ENCODE measurements around the gene AK2.
"Not testable (repeated sequence)": the region's sequence is repeated elsewhere in the genome, so short reads cannot be mapped to it uniquely, and the experiment has no call there.

The AK2 gene

DNA sequence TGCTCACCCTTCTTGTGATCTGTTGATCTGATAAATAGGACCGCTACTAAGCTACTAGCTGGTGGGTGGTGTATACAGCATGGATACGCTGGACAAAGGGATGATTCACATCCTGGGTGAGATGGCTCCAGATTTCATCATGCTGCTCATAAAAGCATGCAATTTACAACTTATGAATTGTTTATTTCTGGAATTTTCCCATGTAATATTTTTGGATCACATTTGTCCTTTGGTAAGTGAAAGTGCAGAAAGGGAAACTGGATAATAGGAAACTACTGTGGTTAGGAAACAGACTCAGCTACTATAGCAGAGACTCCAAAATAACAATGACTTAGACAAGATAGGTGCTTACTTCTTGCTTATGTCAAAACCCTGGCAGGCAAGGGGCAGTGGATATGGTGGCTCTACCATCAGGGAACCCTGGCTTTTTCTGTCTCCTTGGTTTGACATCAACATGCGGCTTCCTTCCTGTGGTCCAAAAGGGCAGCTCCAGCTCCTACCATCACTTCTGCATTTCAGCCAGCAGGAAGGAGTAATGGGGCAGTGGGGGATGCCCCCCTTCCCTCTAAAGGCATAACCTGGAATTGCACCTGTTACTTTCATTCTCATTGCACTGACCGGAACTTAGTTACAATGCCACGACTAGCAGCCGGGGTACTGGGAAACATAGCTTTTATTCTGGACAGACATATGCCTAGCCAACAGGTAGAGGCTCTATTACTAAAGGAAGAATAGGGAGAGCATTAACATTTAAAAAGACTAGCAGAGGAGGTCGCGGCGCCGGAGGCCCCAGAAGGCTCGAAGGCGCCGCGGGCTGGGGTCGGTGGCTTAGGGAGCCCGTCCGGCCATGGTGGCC is 13.8 kb upstream of the AK2 start:
- no peak for DNase-seq

- DNase-seq: no peak
These were observed 12.7 kb upstream of the AK2 start for GRCh38 chr1:33049371-33049770.

DNA sequence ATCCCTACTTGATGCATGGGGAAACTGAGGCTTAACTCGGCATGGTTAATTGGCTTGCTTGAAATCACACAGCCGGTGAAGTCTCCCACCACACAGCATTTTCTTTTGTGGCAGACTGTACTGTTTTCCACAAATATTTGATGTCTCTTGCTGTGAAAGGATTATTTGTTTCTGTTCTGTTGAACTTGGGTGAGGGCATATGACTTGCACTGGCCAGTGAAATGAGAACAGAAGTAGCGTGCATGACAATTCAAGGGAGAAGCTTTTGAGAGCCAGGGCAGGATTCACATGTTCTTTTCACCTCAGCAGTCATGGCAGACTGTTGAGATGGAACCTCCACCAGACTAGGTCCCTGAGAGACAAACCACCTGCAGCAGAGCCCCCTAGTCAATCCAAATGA is 11.7 kb upstream of the AK2 start:
- no peak for DNase-seq

DNA sequence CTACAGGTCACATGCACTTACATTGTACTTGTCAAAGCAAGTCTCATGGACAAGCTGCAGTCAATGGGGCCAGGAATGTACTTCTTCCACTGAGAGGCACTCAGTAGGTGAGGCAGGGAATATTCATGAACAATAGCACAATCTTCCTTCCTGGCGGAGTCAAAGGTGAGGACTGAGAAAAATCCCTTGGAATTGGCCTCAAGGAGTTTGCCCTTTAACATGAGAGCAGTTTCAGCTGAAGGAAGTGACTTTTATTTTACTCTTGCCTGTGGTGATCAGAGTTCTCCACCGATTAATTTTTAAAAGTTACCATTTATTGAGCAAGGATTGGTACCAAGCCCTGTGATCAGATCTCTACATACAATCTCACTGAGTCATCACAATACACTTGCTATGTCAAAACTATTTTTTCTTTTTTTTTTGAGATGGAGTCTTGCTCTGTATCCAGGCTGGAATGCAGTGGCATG is 11.2 kb upstream of the AK2 start:
- DNase-seq: no peak

GRCh38 chr1:33047290-33047689 is 10.6 kb upstream of the AK2 start:
- DNase-seq: no peak

GRCh38 chr1:33046234-33046633 is 9.6 kb upstream of the AK2 start:
- DNase-seq: not testable (repeated sequence)

DNA sequence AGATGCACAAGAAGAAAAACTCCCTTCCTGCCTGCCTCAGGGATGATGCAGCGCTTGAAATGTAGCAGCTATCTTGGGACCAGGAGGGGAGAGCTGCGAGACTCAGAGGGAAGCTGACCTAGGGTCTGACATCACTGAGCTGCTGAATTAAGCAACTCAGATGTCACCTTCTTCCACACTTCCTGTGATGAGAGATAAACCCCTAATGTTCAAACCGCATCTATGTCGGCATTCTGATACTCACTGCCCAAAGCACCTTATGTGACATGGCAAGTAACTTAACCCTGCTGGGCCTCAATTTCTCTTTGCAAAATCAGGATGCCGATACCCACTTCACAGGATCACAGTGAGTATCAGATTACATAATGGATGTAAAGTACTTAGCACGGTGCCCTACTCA is 9.1 kb upstream of the AK2 start:
- peak in 2 of 5 experiments; percentile 79 to 88 for DNase-seq

DNA sequence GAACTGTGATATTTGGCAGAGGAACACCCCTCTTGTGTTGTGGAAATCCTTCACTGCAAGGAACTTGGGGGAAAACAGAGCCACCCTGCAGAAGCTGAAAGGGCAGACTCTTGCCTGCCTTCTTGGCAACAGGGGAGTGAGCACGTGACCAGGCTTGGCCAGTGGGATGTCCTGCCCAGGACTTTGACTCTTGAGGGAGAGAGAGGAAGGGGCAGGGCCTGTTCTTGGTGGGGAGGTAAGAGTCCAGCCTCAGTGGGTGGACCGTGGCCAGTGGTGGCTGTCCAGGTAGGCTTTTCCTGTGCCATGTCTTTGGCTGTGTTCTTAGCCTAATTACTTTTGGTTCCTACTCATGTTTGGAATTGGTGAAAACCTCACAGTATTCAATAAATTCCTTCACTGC is 8.6 kb upstream of the AK2 start:
- no peak for DNase-seq

DNA sequence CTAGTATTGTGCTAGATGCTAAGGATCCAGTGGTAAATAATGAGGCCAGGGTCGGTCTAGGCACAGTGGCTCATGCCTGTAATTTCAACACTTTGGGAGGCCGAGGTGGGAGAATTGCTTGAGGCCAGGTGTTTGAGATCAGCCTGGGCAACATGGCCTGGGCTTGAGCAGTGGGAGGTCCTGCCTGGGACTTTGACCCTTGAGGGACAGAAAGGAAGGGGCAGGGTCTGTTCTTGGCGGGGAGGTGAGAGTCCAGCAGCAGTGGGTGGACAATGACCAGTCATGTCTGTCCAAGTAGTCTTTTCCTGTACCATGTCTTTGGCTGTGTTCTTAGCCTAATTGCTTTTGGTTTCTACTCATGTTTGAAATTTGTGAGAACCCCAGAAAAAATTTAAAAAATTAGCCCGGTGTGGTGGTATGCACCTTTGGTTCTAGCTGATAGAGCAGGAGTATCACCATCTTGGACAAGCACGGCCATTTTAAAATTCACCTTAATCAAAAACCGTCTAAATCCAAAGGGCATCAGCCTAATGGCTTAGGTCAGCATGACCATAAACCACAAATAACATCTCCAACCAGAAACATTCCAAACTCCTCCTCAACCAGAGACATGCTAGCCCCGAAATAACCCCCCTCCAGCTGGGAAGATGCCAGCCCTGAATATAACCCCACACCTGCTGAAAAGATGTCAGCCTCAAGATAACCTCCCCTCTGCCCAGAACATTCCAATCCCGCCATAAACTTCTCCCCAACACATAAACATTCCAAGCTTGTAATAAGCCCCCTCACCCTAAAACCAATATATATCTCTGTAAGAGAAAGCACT is 6.8 kb upstream of the AK2 start:
- DNase-seq: no peak

DNA sequence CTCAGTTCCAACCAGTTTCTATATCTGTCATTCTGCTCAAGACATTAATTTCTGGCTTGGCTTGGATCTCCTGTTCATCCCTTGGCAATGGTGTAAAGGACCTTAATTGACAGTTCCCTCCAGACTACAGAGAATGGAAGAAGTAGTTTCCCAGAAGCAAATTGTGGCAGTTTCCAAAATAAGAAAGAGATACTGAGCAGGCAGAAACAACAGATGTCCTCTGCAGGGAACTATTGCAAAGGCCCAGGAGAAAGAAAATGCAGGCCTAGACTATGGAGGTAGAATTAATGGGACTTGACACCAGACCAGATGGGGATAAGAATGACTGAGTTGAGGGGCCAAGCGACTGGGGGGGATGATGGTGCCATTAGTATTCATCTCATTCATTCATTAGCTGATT is 6.1 kb upstream of the AK2 start:
- DNase-seq: no peak

DNA sequence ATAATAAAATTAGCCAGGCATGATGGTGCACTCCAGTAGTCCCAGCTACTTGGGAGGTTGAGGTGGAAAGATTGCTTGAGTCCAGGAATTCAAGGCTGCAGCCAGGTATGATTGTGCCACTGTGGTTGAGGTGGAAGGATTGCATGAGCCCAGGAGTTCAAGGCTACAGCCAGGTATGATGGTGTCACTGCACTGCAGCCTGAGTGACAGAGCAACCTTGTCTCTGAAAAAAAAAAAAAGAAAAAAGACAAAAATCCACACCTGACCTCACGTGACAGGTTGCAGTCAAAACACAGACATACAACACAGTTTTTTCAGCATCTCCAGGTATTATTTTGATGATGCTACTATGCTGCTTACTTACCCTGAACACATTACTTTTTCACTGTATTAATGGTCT is 4.3 kb upstream of the AK2 start:
- no peak for DNase-seq

DNA sequence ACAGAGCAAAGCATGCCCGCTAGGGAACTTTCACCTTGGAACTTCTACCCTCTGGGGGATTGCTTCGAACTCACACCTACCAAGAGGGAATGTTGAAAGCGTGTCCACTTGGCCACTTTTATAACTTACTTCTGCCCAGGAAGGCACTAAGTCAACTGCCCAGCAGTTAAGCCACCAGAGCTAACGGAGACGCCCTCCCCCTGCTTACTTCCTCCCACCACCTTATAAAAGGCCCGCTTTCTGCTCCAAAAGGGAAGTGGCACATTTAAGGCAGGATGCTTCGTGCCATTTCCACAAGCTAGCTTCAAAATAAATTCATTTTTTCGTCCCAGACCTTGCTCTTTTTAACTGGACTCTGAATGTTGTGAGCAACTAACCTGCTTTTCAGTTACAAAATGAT is 3.2 kb upstream of the AK2 start:
- no peak for DNase-seq

- DNase-seq: peak in 1 of 5 experiments; percentile 25
These were observed 595 bp downstream of the AK2 start for GRCh38 chr1:33036051-33036525.

DNA sequence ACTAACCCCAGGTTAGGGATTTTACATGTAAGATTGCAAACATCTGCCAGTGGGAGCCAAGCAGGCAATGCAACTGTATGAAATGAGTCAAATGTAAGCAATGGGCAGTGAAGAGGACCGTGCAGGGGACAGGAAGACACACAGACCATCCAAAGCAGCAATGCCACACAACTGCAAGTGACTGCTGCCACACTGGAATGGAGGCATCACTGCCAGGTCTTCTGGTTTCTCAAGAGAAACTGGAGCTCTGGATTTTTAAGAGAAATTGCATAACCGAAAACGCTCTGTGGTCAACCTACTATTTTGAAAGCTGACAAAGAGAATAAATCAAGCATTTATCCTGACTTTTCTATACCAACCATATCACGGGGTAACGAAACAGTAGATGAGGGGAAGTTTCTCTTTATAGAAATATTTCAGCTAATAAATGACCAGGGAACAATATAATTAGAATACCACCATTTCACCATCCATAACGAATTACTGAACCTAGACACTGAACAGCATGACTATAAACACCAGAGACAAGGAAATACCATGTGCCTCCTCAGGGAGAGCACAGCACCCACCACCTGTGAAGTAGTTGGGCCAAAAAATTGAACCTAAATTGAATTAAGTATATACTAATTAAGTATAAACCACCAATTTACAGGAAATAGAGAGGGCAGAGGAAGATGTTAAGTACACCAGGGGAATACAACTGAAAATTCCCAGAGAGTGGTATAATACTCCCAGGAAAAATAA is 4.4 kb downstream of the AK2 start:
- DNase-seq: no peak

GRCh38 chr1:33031506-33031905 is 5.2 kb downstream of the AK2 start:
- no peak for DNase-seq

DNA sequence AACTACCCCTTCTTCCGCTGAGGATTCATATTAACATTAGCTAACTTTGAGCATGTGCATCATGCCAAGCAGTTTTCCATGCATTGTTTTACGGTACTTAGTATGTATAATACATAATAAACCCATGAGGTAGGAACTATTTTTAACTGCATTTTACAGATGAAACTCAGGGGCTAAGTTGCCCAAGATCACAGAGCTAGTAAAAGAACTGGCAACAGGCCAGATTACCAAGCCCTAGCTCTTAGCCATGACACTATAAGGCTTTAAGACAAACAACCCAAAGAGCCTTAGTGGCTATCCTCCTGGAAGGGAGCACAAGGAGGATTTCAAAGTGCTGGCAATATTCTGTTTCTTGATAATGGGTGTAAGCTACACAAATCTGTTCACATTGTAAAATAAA is 6.1 kb downstream of the AK2 start:
- DNase-seq: no peak

- DNase-seq: no peak
These were observed 6.8 kb downstream of the AK2 start for GRCh38 chr1:33029921-33030320.

DNA sequence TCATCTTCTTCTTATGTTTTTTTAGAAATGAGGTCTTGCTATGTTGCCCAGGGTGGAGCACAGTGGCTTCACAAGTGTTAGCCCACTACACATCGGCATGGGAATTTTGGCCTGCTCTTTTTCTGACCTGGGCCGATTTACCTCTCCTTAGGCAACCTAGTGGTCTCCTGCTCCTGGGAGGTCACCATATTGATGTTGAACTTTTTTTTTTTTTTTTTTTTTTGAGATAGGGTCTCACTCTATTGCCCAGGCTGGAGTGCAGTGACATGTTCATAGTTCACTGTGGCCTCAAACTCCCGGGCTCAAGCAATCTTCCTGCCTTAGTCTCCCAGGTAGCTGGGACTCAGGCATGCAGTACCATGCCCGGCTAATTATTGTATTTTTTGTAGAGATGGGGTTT is 7.5 kb downstream of the AK2 start:
- no peak for DNase-seq

- DNase-seq: no peak
These were observed 10.9 kb downstream of the AK2 start for GRCh38 chr1:33025761-33026160.

DNA sequence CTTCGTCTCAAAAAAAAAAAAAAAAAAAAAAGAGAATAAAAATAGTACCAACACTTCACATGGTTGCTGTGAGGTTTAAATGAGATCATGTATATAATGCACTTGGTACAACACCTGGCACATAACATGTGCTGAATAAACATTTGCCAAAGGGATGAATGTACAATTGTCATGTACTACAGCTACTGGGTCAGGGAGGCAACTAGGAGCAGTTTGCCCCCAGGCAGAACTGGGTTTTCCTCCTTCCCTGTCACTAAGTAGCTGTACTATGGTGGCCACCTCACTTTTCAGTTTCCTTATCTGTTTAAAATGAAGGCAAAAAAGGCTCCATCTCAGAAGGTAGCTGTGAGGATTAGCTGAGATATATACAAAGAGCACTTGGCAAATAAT is 11.5 kb downstream of the AK2 start:
- DNase-seq: no peak

DNA sequence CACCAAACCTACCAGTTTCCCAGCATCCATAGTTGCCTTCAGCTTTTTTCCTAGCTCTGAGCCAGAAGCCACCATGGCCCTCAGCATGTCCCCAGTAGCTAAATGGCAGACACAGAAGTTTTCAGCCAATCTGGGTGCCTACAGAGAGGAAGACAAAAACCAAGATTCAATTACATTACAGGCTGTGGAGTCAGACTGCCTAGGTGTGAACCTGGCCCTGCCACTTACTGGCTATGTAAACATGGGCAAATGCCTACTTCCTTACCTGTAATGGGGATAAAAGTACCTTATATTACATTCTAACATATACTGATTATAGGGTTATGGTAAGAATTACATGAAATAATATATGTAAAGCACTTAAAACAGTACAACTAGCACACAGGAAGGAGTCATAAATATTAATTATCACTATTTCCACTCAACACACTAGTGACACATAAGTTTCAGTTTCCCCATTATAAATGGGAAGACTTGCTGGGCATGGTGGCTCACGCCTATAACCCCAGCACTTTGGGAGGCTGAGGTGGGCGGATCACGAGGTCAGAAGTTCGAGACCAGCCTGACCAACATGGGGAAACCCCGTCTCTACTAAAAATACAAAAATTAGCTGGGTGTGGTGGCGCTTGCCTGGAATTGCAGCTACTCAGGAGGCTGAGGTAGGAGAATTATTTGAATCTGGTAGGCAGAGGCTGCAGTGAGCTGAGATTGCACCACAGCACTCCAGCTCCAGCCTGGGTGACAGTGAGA is 12.1 kb downstream of the AK2 start:
- DNase-seq: peak in 2 of 5 experiments; percentile 31 to 67

DNA sequence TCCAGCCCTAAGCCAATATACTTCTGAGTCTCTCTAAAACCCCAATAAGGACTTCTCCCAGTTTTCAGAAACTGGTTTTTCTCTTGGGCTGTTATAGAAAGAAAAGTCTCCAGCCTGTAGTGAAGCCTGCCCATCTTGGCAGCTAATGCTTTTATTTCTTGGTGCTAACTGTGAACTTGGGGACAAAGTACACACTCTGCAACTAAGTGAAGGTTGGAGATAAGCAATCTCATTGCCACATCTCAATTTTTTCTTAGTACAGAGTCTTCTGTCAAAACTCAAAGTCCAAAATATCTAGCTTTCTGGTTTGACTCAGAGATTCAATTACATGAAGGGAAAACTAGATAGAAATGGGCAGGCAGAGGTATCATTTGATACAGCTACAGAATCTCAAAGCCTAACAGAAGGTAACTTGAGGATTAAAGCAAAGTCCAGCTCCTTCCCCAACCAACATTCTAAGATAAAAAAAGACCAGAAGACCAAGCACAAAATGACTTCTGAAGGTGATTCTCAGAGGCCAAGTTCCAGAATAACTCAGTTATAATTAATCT is 14.0 kb downstream of the AK2 start:
- peak in 1 of 5 experiments; percentile 61 for DNase-seq

Data from T-helper 2 cell (primary cell).